HCT116 (cell line): Measurements from ENCODE around the gene SSBP1. TPM values are rescaled to one million over a fixed set of nuclear protein-coding genes. Genes with fewer than 3 reads are reported as not detected.

ENCODE experiments used
- ATAC-seq: fragments of 200-7000 bp; cut with Tn5 transposase; 2 replicates; pipeline ENCODE4 v1.9.1; 2020; ENCODE audit warnings: mild to moderate bottlenecking, moderate library complexity
- BruUV-seq: library from RNA; stranded (reverse); fragments of 400-500 nt; replicated peaks from 2 replicates; lab custom pipeline; 2021; lab: Mats Ljungman, UMichigan
- CTCF ChIA-PET: fragments of 300-600 bp; sonication (Branson Sonifier 250); formaldehyde crosslinking; loops from one replicate; lab custom pipeline; 2021; ENCODE audit warnings: antibody characterized with exemption; lab: Charles Lee
- POLR2A ChIA-PET: fragments of 300-600, 350-600 bp; sonication (Branson Sonifier 250); formaldehyde crosslinking; loops from one replicate; lab custom pipeline; 2021; ENCODE audit warnings: antibody characterized with exemption; lab: Charles Lee
- RAD21 ChIA-PET, 2 experiments: fragments of 300-600 bp; sonication (Branson Sonifier 250); formaldehyde crosslinking; loops; one replicate each; lab custom pipeline; 2023; ENCODE audit warnings: low total read pairs in 2 of 2; ENCODE audit not compliant: uncharacterized antibody in 2 of 2, unreplicated experiment in 2 of 2, low non-redundant PET in 1 of 2; lab: Charles Lee
- DNase-seq: peaks from one replicate; pipeline ENCODE4 v3.0.0-alpha.2; 2010; ENCODE audit warnings: low read depth, low spot score
- H2AFZ ChIP-seq: fragments of 200-600 bp; shearing (Covaris generic), sonication (generic); 2 replicates; pipeline ENCODE4 v1.6.1; 2017; ENCODE audit warnings: low read depth, mixed run types, mixed read lengths, antibody characterized with exemption, low read length; ENCODE audit not compliant: poor library complexity, severe bottlenecking
- H3K27ac ChIP-seq: 2 replicates; pipeline ENCODE4 v1.5.1; 2012; ENCODE audit warnings: low read depth, low read length
- H3K27me3 ChIP-seq: fragments of 200-600 bp; sonication (generic); 2 replicates; pipeline ENCODE4 v1.6.1; 2016; ENCODE audit warnings: mixed run types, low read length, mixed read lengths; ENCODE audit not compliant: insufficient read depth
- H3K36me3 ChIP-seq, 2 experiments: fragments of 200-500 bp in 1 of 2; fragments of 200-600 bp in 1 of 2; sonication (Bioruptor generic) in 1 of 2; sonication (generic) in 1 of 2; 2 replicates each; pipeline versions ENCODE4 v1.5.1 to v1.6.1; 2014 to 2016; ENCODE audit warnings: low read length in 2 of 2, inconsistent platforms in 1 of 2, mixed read lengths in 1 of 2, mixed run types in 1 of 2; ENCODE audit not compliant: insufficient read depth in 2 of 2, control insufficient read depth in 1 of 2
- H3K4me1 ChIP-seq, 2 experiments: fragments of 200-600 bp in 1 of 2; sonication (generic) in 1 of 2; 2 replicates each; pipeline versions ENCODE4 v1.5.1 to v1.6.1; 2012 to 2017; ENCODE audit warnings: low read length in 2 of 2, inconsistent platforms in 1 of 2, mild to moderate bottlenecking in 1 of 2, mixed read lengths in 1 of 2, mixed run types in 1 of 2, moderate library complexity in 1 of 2; ENCODE audit not compliant: insufficient read depth in 2 of 2, control insufficient read depth in 1 of 2
- H3K4me2 ChIP-seq: fragments of 200-600 bp; sonication (generic); 2 replicates; pipeline ENCODE4 v1.6.1; 2017; ENCODE audit warnings: mixed run types, low read length, mixed read lengths
- H3K4me3 ChIP-seq, 2 experiments: fragments of 200-600 bp in 1 of 2; sonication (generic) in 1 of 2; replicated peaks in 1 of 2; 2 replicates each; pipeline ENCODE4 v1.5.1; 2011 to 2016; ENCODE audit warnings: low read length in 2 of 2, control low read depth in 1 of 2, low read depth in 1 of 2, mild to moderate bottlenecking in 1 of 2, mixed read lengths in 1 of 2, mixed run types in 1 of 2
- H3K79me2 ChIP-seq: fragments of 200-600 bp; sonication (generic); 2 replicates; pipeline ENCODE4 v1.6.1; 2017; ENCODE audit warnings: mild to moderate bottlenecking, mixed run types, low read length, moderate library complexity, mixed read lengths; ENCODE audit not compliant: insufficient read depth
- H3K9ac ChIP-seq: fragments of 200-600 bp; sonication (generic); 2 replicates; pipeline ENCODE4 v1.6.1; 2016; ENCODE audit warnings: low read length, mixed read lengths
- H3K9me2 ChIP-seq: fragments of 200-600 bp; sonication (generic), shearing (Covaris generic); 2 replicates; pipeline ENCODE4 v1.6.1; 2017; ENCODE audit warnings: mixed run types, mild to moderate bottlenecking, moderate library complexity; ENCODE audit not compliant: insufficient read depth
- H3K9me3 ChIP-seq, 2 experiments: fragments of 200-500 bp in 1 of 2; fragments of 200-600 bp in 1 of 2; sonication (Bioruptor generic) in 1 of 2; sonication (generic) in 1 of 2; 2 replicates each; pipeline ENCODE4 v1.6.1; 2014 to 2017; ENCODE audit warnings: low read length in 2 of 2, mixed read lengths in 2 of 2, inconsistent platforms in 1 of 2, low read depth in 1 of 2, mild to moderate bottlenecking in 1 of 2, mixed run types in 1 of 2, moderate library complexity in 1 of 2; ENCODE audit not compliant: control insufficient read depth in 1 of 2, insufficient read depth in 1 of 2
- H4K20me1 ChIP-seq: fragments of 200-600 bp; sonication (generic), shearing (Covaris generic); 2 replicates; pipeline ENCODE4 v1.6.1; 2017; ENCODE audit warnings: mixed run types, mild to moderate bottlenecking, moderate library complexity; ENCODE audit not compliant: insufficient read depth
- CBX3 ChIP-seq: IDR thresholded peaks from 2 replicates; pipeline ENCODE4 v1.6.1; 2012; ENCODE audit warnings: low read depth
- CTCF ChIP-seq, 3 experiments: fragments of 200-600 bp in 1 of 3; sonication (generic) in 1 of 3; IDR thresholded peaks in 2 of 3; conservative IDR thresholded peaks in 1 of 3; 2 replicates each; pipeline ENCODE4 v1.5.1; 2012 to 2017; ENCODE audit warnings: low read depth in 2 of 3, low read length in 2 of 3, antibody characterized with exemption in 1 of 3, borderline replicate concordance in 1 of 3, control low read depth in 1 of 3, mild to moderate bottlenecking in 1 of 3, mixed read lengths in 1 of 3, mixed run types in 1 of 3, moderate library complexity in 1 of 3; ENCODE audit not compliant: insufficient read depth in 1 of 3
- EGR1 ChIP-seq: IDR thresholded peaks from 2 replicates; pipeline ENCODE4 v1.6.1; 2012; ENCODE audit warnings: low read depth
- EZH2 ChIP-seq: fragments of 200-600 bp; sonication (generic); IDR thresholded peaks from 2 replicates; pipeline ENCODE4 v1.6.1; 2017; ENCODE audit warnings: antibody characterized with exemption, mixed run types
- EZH2phosphoT487 ChIP-seq: fragments of 200-600 bp; IDR thresholded peaks from 2 replicates; pipeline ENCODE4 v1.6.1; 2018; ENCODE audit warnings: antibody characterized with exemption, borderline replicate concordance
- FOSL1 ChIP-seq: IDR thresholded peaks from 2 replicates; pipeline ENCODE4 v1.6.1; 2012; ENCODE audit warnings: low read depth
- POLR2AphosphoS5 ChIP-seq: IDR thresholded peaks from 2 replicates; pipeline ENCODE4 v1.6.1; 2011; ENCODE audit warnings: mild to moderate bottlenecking, low read depth, low read length, moderate library complexity
- SP1 ChIP-seq: IDR thresholded peaks from 2 replicates; pipeline ENCODE4 v1.6.1; 2012; ENCODE audit warnings: low read depth
- ZFX ChIP-seq: fragments of 450-650 bp; IDR thresholded peaks from 2 replicates; pipeline ENCODE4 v1.6.1; 2017
- intact Hi-C: fragments of 100-400 bp; cut with micrococcal nuclease; formaldehyde crosslinking; loops from 2 replicates; pipeline ENCODE4 v1.10.0; 2022
- total RNA-seq: library from RNA; stranded (reverse); gene quantifications from one replicate; pipeline ENCODE4 v1.2.1, GENCODE V29; 2021; ENCODE audit not compliant: unreplicated experiment

Gene SSBP1
- total RNA-seq, 1 experiment from 2014 or later, result 171 TPM

GRCh38 chr7:141788296-141788695, 50.1 kb downstream of the SSBP1 start:
- no peak for ATAC-seq
- intact Hi-C loops, result loop anchor here (5.0 kb wide), 1 partner anchor 136 kb away; no protein-coding TSS in a partner anchor
- Histone ChIP-seq H3K79me2 (no peaks in the 10 kb centered on the region), H4K20me1 (no peaks in the 10 kb centered on the region), H3K9ac (no peak overlapping the region), H2AFZ (no peak overlapping the region)
- TF ChIP-seq EGR1 (no peak), POLR2AphosphoS5 (no peak), EZH2phosphoT487 (no peak)
- TF ChIP-seq, all 23 proteins: peak for 0
- H3K9me2 ChIP-seq, result no peaks in the 10 kb centered on the region
- POLR2A ChIA-PET, result no interaction called here
- CTCF ChIA-PET, result no interaction called here
- H3K27ac ChIP-seq, result no peak overlapping the region
- RAD21 ChIA-PET, result no interaction called here
- 0 out of 4 replicates have a peak, but pooled peaks cover 2 to 3% of the 10 kb centered on the region in 2 experiments for H3K36me3 ChIP-seq
- H3K4me1 ChIP-seq, result no peaks in the 10 kb centered on the region
- no peak overlapping the region for H3K4me3 ChIP-seq
- BruUV-seq, result no TSS peak
- no peak overlapping the region for H3K4me2 ChIP-seq
- no peaks in the 10 kb centered on the region for H3K27me3 ChIP-seq
- DNase-seq, result no peak
- H3K9me3 ChIP-seq, result no peaks in the 10 kb centered on the region

DNA sequence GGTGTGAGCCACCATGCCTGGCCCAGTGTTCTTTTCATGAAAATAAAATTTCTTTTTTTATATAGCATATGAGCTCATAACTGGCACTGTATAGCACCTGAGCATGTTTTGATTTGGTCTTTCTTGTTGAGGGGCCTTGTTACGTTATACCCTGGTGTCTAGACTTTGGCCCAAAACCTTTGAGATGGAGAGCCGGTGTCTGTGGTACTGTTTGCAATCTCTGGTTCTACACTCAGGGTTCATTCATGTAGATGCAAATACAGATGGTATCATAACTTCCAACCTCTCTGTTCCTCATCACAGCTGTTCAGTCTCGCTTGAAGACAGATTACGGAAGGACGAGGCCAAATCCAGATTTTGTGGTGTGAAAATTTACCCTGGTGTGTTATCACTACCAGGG, 51.8 kb downstream of the SSBP1 start, which contains the start of gene TAS2R5:
Gene TAS2R5, plus strand, starts transcription at position 301 of the 400 bp plus-strand sequence. CDS start 145 bp downstream, outside the sequence.
- ChIA-PET CTCF (no interaction called here), RAD21 (no interaction called here), POLR2A (no interaction called here)
- H2AFZ ChIP-seq, result no peak within 1 kb of the TSS
- no TSS peak for BruUV-seq
- H3K4me2 ChIP-seq, result no peak within 1 kb of the TSS
- no peaks in the 10 kb centered on the region for H4K20me1 ChIP-seq
- H3K4me1 ChIP-seq, result no peaks in the 10 kb centered on the region
- ATAC-seq (no peak), DNase-seq (no peak)
- H3K36me3 ChIP-seq, result 0 out of 4 replicates have a peak, but pooled peaks cover 2 to 3% of the 10 kb centered on the region in 2 experiments
- no peaks in the 10 kb centered on the region for H3K79me2 ChIP-seq
- no peaks in the 10 kb centered on the region for H3K9me3 ChIP-seq
- H3K27me3 ChIP-seq, result no peaks in the 10 kb centered on the region
- no peak within 1 kb of the TSS for H3K4me3 ChIP-seq
- no peak within 1 kb of the TSS for H3K9ac ChIP-seq
- no peaks in the 10 kb centered on the region for H3K9me2 ChIP-seq
- H3K27ac ChIP-seq, result no peak within 1 kb of the TSS
- intact Hi-C loops, result loop anchor here (5.0 kb wide), 1 partner anchor 138 kb away; no protein-coding TSS in a partner anchor
- TF ChIP-seq CBX3 (no peak), ZFX (no peak), FOSL1 (no peak), CTCF (IDR thresholded peaks at IDR 0.05 in 2 of 3, conservative IDR thresholded peaks at IDR 0.05 in 1 of 3; ENCODE audit: borderline replicate concordance in 1 of 3, insufficient read depth in 1 of 3, low read depth in 2 of 3, low read length in 2 of 3) (no peak), EZH2 (no peak), SP1 (no peak)
